ENCODE data around the gene ICA1L.
"Not testable (repeated sequence)": the region's sequence is repeated elsewhere in the genome, so short reads cannot be mapped to it uniquely, and the experiment has no call there.

Gene ICA1L

GRCh38 chr2:202881570-202881969, 10.0 kb upstream of the ICA1L start:
- no peak overlapping the region for H3K4me3 ChIP-seq (ENCODE audit: low read depth, low read length)
- TF ChIP-seq MAX (IDR thresholded peaks at IDR 0.05; ENCODE audit: low read depth, low read length) (no peak), POLR2A (IDR thresholded peaks at IDR 0.05; ENCODE audit: extremely low read depth, insufficient read length) (no peak)
- DNase-seq (ENCODE audit: low read depth): no peak

- no peak overlapping the region for H3K4me3 ChIP-seq (ENCODE audit: low read depth, low read length)
- TF ChIP-seq MAX (IDR thresholded peaks at IDR 0.05; ENCODE audit: low read depth, low read length) (no peak), CTCF (IDR thresholded peaks at IDR 0.05; ENCODE audit: low read depth, low read length) (no peak), POLR2A (IDR thresholded peaks at IDR 0.05; ENCODE audit: extremely low read depth, insufficient read length) (no peak), MYC (IDR thresholded peaks at IDR 0.05; ENCODE audit: low read depth, low read length) (no peak)
- DNase-seq (ENCODE audit: low read depth): no peak
Observed at GRCh38 chr2:202877699-202878098, 6.1 kb upstream of the ICA1L start.

GRCh38 chr2:202870431-202871299, 901 bp downstream of the ICA1L start:
- TF ChIP-seq CTCF (IDR thresholded peaks at IDR 0.05; ENCODE audit: low read depth, low read length) (peak; percentile 73), MYC (IDR thresholded peaks at IDR 0.05; ENCODE audit: low read depth, low read length) (no peak), MAX (IDR thresholded peaks at IDR 0.05; ENCODE audit: low read depth, low read length) (no peak), POLR2A (IDR thresholded peaks at IDR 0.05; ENCODE audit: extremely low read depth, insufficient read length) (no peak)
- peak overlapping the region; percentile 87 for H3K4me3 ChIP-seq (ENCODE audit: low read depth, low read length)
- peak; percentile 78 for DNase-seq (ENCODE audit: low read depth)

- DNase-seq (ENCODE audit: low read depth): no peak
- H3K4me3 ChIP-seq (ENCODE audit: low read depth, low read length): no peak overlapping the region
- TF ChIP-seq MAX (IDR thresholded peaks at IDR 0.05; ENCODE audit: low read depth, low read length) (no peak), MYC (IDR thresholded peaks at IDR 0.05; ENCODE audit: low read depth, low read length) (no peak), POLR2A (IDR thresholded peaks at IDR 0.05; ENCODE audit: extremely low read depth, insufficient read length) (no peak), CTCF (IDR thresholded peaks at IDR 0.05; ENCODE audit: low read depth, low read length) (no peak)
Observed at GRCh38 chr2:202861987-202862386, 9.6 kb downstream of the ICA1L start.

GRCh38 chr2:202858601-202859000, 13.0 kb downstream of the ICA1L start:
- TF ChIP-seq CTCF (IDR thresholded peaks at IDR 0.05; ENCODE audit: low read depth, low read length): no peak
- TF ChIP-seq MAX (IDR thresholded peaks at IDR 0.05; ENCODE audit: low read depth, low read length): no peak
- TF ChIP-seq MYC (IDR thresholded peaks at IDR 0.05; ENCODE audit: low read depth, low read length): no peak
- TF ChIP-seq POLR2A (IDR thresholded peaks at IDR 0.05; ENCODE audit: extremely low read depth, insufficient read length): no peak
- H3K4me3 ChIP-seq (ENCODE audit: low read depth, low read length): no peak overlapping the region
- DNase-seq (ENCODE audit: low read depth): no peak

GRCh38 chr2:202849343-202849742, 22.2 kb downstream of the ICA1L start:
- peak; percentile 37 for DNase-seq (ENCODE audit: low read depth)
- not testable (repeated sequence) for H3K4me3 ChIP-seq (ENCODE audit: low read depth, low read length)
